OCI-LY7 (cell line): ENCODE measurements around the gene SURF1. TPM values are rescaled to one million over a fixed set of nuclear protein-coding genes. Genes with fewer than 3 reads are reported as not detected.

Experiments used
- BruUV-seq: library from RNA; stranded (reverse); fragments of 400-500 nt; replicated peaks from 2 replicates; lab custom pipeline; 2021; lab: Mats Ljungman, UMichigan
- CTCF ChIA-PET: fragments of 300-600 bp; sonication (Branson Sonifier 250); formaldehyde crosslinking; loops from one replicate; lab custom pipeline; 2022; ENCODE audit warnings: antibody characterized with exemption; ENCODE audit not compliant: unreplicated experiment; lab: Charles Lee
- POLR2A ChIA-PET: fragments of 300-600 bp; sonication (Branson Sonifier 250); formaldehyde crosslinking; loops from one replicate; lab custom pipeline; 2022; ENCODE audit warnings: antibody characterized with exemption; lab: Charles Lee
- DNase-seq: peaks from one replicate; pipeline ENCODE4 v3.0.0-alpha.2; 2015; ENCODE audit warnings: low spot score
- H2AFZ ChIP-seq: fragments of 200-600 bp; sonication (generic), shearing (Covaris generic); 2 replicates; pipeline ENCODE4 v1.6.1; 2014; ENCODE audit warnings: mild to moderate bottlenecking, antibody characterized with exemption, low read length, moderate library complexity
- H3K27ac ChIP-seq: fragments of 200-600 bp; sonication (generic); 2 replicates; pipeline ENCODE4 v1.5.1; 2014; ENCODE audit warnings: mixed run types, low read depth, mild to moderate bottlenecking, moderate library complexity, low read length, inconsistent platforms; ENCODE audit not compliant: poor library complexity, severe bottlenecking
- H3K36me3 ChIP-seq: fragments of 200-600 bp; sonication (generic); 2 replicates; pipeline ENCODE4 v1.6.1; 2014; ENCODE audit warnings: mild to moderate bottlenecking, antibody characterized with exemption, low read length, moderate library complexity, mixed read lengths; ENCODE audit not compliant: insufficient read depth
- H3K4me1 ChIP-seq: fragments of 200-600 bp; sonication (generic); 2 replicates; pipeline ENCODE4 v1.5.1; 2014; ENCODE audit warnings: mild to moderate bottlenecking, low read length; ENCODE audit not compliant: insufficient read depth, poor library complexity, severe bottlenecking
- H3K4me2 ChIP-seq: fragments of 200-600 bp; sonication (generic); 2 replicates; pipeline ENCODE4 v1.6.1; 2014; ENCODE audit warnings: mild to moderate bottlenecking, low read length
- H3K4me3 ChIP-seq: fragments of 200-600 bp; sonication (generic); 2 replicates; pipeline ENCODE4 v1.5.1; 2014; ENCODE audit warnings: mild to moderate bottlenecking, low read depth, low read length; ENCODE audit not compliant: poor library complexity, severe bottlenecking
- H3K79me2 ChIP-seq: fragments of 200-600 bp; sonication (generic); 2 replicates; pipeline ENCODE4 v1.6.1; 2016; ENCODE audit warnings: low read depth, mild to moderate bottlenecking, low read length, moderate library complexity, mixed read lengths; ENCODE audit not compliant: insufficient read depth
- H3K9me2 ChIP-seq: fragments of 200-600 bp; sonication (generic); 2 replicates; pipeline ENCODE4 v1.6.1; 2016; ENCODE audit warnings: mild to moderate bottlenecking, low read length, mixed read lengths; ENCODE audit not compliant: insufficient read depth
- H3K9me3 ChIP-seq: fragments of 200-600 bp; sonication (generic); 2 replicates; pipeline ENCODE4 v1.6.1; 2014; ENCODE audit warnings: mild to moderate bottlenecking, mixed run types, low read length, mixed read lengths
- H4K20me1 ChIP-seq: fragments of 200-600 bp; sonication (generic); 2 replicates; pipeline ENCODE4 v1.6.1; 2014; ENCODE audit warnings: mild to moderate bottlenecking, antibody characterized with exemption, low read length, moderate library complexity, mixed read lengths; ENCODE audit not compliant: insufficient read depth
- EZH2phosphoT487 ChIP-seq: fragments of 200-600 bp; sonication (generic); IDR thresholded peaks from 2 replicates; pipeline ENCODE4 v1.6.1; 2018; ENCODE audit warnings: low read depth, borderline replicate concordance, mild to moderate bottlenecking, mixed run types, antibody characterized with exemption, low read length, moderate library complexity, mixed read lengths
- intact Hi-C: fragments of 100-400 bp; cut with micrococcal nuclease; formaldehyde crosslinking; loops from one replicate; pipeline ENCODE4 v1.10.0; 2022; ENCODE audit not compliant: unreplicated experiment
- total RNA-seq, 2 experiments: library from RNA; depleted of rRNA in 1 of 2; stranded (reverse); fragments of >200 nt in 1 of 2; shearing (Covaris generic) in 1 of 2; gene quantifications; 2 replicates each; pipeline ENCODE4 v1.2.3, GENCODE V29; 2014 to 2022
- TF ChIP-seq, protein P1 (sequence below): fragments of 200-600 bp; sonication (generic); conservative IDR thresholded peaks from 2 replicates; pipeline ENCODE4 v1.5.1; 2014; ENCODE audit warnings: mild to moderate bottlenecking, antibody characterized with exemption, low read length, moderate library complexity, mixed read lengths

Gene SURF1
- total RNA-seq, 2 experiments from 2014 or later, result 22.9 to 38.9 TPM

- H3K4me3 ChIP-seq, result no peak overlapping the region
- DNase-seq, result peak; percentile 53
- peaks cover 27% of the 10 kb centered on the region for H3K4me1 ChIP-seq
- intact Hi-C loops, result no loop called here
- peaks cover 83% of the 10 kb centered on the region for H3K36me3 ChIP-seq
- H4K20me1 ChIP-seq, result peaks cover under 1% of the 10 kb centered on the region; the same call in 1 of the 2 replicates
- no peaks in the 10 kb centered on the region for H3K9me3 ChIP-seq
- peak overlapping the region; percentile 41 for H3K27ac ChIP-seq
- no peaks in the 10 kb centered on the region for H3K9me2 ChIP-seq
- H3K79me2 ChIP-seq, result peaks cover 7% of the 10 kb centered on the region
- no TSS peak for BruUV-seq
- TF ChIP-seq EZH2phosphoT487, result no peak
- TF ChIP-seq, protein P1, sequence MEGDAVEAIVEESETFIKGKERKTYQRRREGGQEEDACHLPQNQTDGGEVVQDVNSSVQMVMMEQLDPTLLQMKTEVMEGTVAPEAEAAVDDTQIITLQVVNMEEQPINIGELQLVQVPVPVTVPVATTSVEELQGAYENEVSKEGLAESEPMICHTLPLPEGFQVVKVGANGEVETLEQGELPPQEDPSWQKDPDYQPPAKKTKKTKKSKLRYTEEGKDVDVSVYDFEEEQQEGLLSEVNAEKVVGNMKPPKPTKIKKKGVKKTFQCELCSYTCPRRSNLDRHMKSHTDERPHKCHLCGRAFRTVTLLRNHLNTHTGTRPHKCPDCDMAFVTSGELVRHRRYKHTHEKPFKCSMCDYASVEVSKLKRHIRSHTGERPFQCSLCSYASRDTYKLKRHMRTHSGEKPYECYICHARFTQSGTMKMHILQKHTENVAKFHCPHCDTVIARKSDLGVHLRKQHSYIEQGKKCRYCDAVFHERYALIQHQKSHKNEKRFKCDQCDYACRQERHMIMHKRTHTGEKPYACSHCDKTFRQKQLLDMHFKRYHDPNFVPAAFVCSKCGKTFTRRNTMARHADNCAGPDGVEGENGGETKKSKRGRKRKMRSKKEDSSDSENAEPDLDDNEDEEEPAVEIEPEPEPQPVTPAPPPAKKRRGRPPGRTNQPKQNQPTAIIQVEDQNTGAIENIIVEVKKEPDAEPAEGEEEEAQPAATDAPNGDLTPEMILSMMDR, result no peak
- no peak overlapping the region for H2AFZ ChIP-seq
- ChIA-PET CTCF (no interaction called here), POLR2A (interaction anchor here (0.9 to 1.0 kb wide), 2 partner anchors 15 to 119 kb away, joined by 3 to 4 read pairs; partner anchors contain the start of gene CACFD1)
- peak overlapping the region; percentile 52; the same call in 1 of the 2 replicates for H3K4me2 ChIP-seq
These were observed 16.0 kb downstream of the SURF1 start for GRCh38 chr9:133340256-133340655.

DNA sequence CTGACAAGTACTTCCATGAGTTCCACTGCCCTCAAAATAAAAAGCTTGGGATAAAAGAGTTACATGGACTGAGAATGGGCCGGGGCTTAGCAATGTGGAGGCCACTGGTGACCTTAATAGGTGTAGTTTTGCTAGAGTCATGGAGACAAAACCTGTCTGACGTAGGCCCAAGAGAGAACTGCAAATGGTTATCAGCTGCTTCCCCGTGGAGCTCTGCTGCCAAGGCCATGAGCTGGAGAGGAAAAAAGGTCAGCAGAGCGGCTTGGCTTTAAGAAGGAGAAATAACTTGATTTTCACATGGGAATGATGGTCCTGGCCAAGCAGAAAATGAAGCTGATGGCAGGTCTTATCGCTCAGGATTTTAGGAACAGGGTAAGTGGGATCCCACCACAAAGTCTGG, 16.6 kb downstream of the SURF1 start:
- no peak for TF ChIP-seq EZH2phosphoT487
- TF ChIP-seq, protein P1, result no peak
- Histone ChIP-seq H3K36me3 (peaks cover 83% of the 10 kb centered on the region), H3K9me3 (no peaks in the 10 kb centered on the region), H3K4me3 (no peak overlapping the region), H3K9me2 (no peaks in the 10 kb centered on the region), H3K4me2 (no peak overlapping the region), H3K4me1 (peaks cover 33% of the 10 kb centered on the region), H2AFZ (no peak overlapping the region), H3K27ac (peak overlapping the region; percentile 41), H3K79me2 (peaks cover 13% of the 10 kb centered on the region), H4K20me1 (peaks cover 6% of the 10 kb centered on the region; the same call in 1 of the 2 replicates)
- ChIA-PET POLR2A (interaction anchor here (0.9 kb wide), 1 partner anchor 120 kb away, joined by 4 read pairs; the partner anchor contains the start of gene CACFD1), CTCF (no interaction called here)
- BruUV-seq, result no TSS peak
- intact Hi-C loops, result no loop called here
- no peak for DNase-seq
